Measurements from ENCODE around the gene C11orf65. TPM values are rescaled to one million over a fixed set of nuclear protein-coding genes. Genes with fewer than 3 reads are reported as not detected.
"Not testable (repeated sequence)": the region's sequence is repeated elsewhere in the genome, so short reads cannot be mapped to it uniquely, and the experiment has no call there.

The C11orf65 gene
- polyA plus RNA-seq, 1 donor: 1.0 TPM

DNA sequence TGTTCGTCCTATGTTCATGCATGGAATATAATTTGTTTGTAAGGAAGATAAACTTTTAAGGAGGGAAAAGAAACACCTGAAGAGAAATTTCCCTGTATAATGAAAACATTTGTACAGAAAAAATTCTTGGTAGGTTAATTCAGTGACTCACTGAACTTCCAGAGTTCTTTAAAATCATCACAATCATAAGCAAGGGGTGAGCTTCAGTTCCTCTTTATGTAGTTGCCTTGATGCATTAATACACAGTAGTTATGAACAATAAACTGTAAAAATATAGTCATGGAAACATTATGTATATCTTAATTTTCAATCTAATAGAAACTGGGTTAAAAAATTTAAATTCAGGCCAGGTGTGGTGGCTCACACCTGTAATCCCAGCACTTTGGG lies 1.1 kb upstream of the C11orf65 start:
- DNase-seq: no peak

DNA sequence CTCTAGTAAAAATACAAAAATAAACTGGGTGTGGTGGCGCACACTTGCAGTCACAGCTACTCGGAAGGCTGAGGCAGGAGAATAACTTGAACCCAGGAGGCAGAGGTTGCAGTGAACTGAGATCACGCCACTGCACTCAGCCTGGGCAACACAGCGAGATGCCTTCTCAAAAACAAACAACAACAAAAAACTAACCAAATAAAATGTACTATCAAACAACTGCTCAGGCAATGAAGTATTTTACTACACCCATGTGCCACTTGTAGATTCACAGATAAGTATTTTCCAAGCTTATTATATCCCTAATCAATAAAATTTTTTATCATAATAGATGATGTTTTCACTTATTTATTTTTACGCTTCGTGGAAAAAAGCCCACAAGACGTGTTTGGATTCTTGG lies 924 bp downstream of the C11orf65 start:
- DNase-seq: no peak

- no peak for DNase-seq
Observed at GRCh38 chr11:108453207-108453835, 14.0 kb downstream of the C11orf65 start.

GRCh38 chr11:108441445-108441844 lies 25.9 kb downstream of the C11orf65 start:
- DNase-seq: not testable (repeated sequence)

- no peak for DNase-seq
Observed at GRCh38 chr11:108436594-108436993, 30.7 kb downstream of the C11orf65 start.

- DNase-seq: no peak
Observed at GRCh38 chr11:108435066-108435465, 32.3 kb downstream of the C11orf65 start.

DNA sequence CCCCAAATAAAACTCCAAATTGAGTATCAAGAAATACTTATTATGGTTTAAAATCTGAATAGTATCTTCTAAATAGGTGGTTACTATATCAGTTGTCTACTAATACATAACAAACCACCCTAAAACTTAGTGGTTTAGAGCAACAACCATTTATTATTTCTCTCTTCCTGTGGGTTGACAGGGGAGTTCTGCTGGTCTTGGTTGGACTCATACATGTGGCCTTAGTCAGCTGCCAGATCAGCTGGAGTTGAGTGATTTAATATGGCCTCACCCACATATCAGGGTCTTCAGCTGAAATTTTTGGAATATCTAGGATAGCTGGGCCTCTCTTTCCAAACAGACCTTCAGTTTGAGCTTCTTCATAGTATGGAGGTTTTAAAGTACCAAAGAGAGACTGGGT lies 34.5 kb downstream of the C11orf65 start:
- no peak for DNase-seq

GRCh38 chr11:108431997-108432396 lies 35.3 kb downstream of the C11orf65 start:
- DNase-seq: no peak

DNA sequence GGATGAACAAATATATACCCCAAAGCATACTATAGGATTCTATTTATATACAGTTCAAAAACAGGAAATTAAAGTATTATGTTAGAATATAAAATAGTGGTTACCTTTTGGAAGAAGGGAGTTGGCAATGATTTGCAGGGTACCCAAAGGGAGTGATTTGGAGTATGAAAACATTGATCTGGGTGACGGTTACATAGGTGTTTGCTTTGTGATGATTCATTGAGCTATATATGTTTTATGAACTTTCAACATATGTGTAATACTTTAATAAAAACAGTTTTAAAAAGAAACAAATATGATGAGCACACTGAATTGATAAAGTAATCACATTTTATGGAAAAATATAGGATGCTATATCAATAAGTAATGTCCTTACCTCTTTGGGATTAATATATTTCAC lies 36.0 kb downstream of the C11orf65 start:
- no peak for DNase-seq

- not testable (repeated sequence) for DNase-seq
Observed at GRCh38 chr11:108417551-108417950, 49.8 kb downstream of the C11orf65 start.

- no peak for DNase-seq
Observed at GRCh38 chr11:108414958-108415357, 52.4 kb downstream of the C11orf65 start.

DNA sequence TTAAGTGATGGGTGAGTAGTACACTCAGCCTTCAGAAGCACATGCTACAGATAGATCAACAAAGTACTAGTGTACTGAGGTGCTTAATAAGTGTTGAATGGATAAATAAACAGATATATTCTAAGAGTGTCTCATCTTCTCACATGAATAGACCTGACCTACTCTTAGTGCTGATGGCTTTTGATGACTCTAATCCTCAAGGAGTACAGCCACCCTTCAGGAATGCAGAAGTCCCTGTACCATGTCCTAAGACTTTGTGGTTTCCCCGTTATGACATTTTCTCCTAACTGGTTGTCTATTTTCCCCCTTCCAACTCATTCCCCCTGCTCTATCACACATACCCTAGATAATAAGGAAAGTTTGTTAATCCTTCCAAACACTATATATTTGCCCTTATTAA lies 61.6 kb downstream of the C11orf65 start:
- no peak for DNase-seq

- no peak for DNase-seq
Observed at GRCh38 chr11:108403052-108403451, 64.3 kb downstream of the C11orf65 start.

DNA sequence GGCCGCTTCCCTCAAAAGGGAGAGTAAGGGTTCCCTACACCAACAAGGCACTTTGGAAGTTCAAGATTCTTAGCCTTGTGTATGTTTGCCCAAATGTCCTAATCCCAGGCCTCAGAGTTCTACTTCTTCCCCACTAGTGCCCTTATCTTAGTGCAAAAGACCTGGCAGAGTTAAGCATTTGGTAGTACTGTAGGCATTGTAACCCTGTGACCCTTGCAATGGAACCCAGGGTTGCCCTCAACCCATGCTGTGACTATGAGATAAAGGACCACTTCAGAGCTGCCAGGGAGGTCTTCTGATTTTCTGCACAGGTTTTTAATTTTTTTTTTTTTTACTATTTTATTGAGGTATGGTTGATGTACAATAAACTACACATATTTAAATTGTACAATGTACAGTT lies 65.1 kb downstream of the C11orf65 start:
- no peak for DNase-seq

DNA sequence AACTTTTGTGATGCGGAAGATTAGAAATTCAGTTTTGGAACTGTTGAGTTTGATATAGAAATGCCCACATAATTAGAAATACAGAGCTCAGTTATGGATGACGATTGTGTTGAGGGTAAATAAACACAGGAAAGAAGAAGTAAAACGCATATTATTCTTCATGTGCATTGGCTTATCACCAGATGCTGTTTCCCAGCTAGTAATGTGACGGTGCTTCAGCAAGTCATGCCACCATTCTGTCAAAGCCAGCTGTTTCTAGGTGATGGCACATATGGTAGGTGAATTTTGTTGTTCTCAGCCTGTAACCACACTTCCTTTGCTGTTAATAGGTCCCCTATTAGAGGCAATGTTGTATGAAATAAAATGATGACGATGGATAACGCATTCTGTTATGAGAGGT lies 68.9 kb downstream of the C11orf65 start:
- no peak for DNase-seq

DNA sequence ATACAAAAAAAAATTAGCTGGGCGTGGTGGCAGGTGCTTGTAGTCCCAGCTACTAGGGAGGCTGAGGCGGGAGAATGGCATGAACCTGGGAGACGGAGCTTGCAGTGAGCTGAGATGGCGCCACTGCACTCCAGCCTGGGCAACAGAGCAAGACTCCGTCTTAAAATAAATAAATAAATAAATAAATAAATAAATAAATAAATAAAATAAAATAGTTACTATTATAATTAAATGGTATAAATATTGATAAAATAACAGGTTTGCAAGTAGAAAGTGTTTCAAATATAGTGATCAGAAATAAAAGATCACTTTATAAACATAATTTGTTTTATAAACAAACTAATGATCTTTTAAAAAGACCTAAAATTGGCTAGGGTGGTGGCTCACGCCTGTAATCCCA lies 70.7 kb downstream of the C11orf65 start:
- not testable (repeated sequence) for DNase-seq

GRCh38 chr11:108394744-108395284 lies 72.5 kb downstream of the C11orf65 start:
- no peak for DNase-seq

DNA sequence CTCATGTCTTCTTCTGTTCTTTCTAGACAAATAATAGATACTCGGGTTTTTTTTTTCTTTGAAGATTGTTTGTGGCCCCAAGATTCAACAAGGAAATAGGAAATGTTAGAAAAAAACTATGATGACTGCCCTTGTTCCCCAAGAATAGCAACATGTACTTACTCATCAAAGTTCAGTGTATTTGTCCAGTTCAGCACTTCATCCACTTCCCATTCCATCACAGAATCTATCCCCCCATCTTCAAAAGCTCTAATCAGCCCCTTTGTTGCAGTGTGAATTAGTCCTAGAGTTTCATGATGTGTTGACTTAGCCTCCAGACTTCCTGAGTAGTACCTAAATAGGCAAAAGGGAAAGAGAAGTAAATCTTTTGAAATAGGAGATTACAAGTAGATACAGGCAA lies 74.3 kb downstream of the C11orf65 start:
- DNase-seq: peak; percentile 2

DNA sequence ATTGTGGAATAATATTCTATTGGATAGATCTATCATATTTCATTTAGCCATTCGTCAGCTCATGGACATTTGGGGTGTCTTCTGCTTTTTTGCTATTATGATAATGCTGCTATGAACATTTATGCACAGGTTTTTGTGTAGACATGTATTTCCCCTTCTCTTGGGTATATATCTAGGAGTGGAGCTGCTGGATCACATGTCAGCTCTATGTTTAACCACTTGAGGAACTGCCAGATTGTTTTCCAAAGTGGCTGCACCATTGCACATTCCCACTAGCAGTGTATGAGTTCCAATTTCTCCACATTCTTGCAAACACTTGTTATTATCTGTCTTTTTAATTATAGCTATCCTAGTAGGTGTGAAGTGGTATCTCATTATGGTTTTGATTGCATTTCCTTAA lies 75.0 kb downstream of the C11orf65 start:
- DNase-seq: peak; percentile 12

DNA sequence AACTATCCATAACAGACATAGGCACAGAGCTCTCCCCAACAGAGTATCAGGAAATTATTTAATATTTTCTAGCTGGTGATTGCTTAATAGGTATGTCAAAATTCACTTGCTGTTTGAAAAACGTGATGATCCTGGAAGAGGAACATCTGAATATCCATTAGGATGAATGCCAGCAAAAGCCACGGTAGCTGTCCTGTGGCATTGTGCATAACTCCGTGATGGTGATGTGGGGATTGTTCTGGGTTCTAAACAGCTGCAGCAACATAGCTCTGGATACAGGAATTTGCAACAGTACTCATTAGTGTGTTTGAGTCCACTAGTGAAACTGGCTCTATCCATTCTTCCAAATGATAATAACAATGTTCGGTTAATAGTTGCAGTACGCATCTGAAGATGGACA lies 78.8 kb downstream of the C11orf65 start:
- no peak for DNase-seq

DNA sequence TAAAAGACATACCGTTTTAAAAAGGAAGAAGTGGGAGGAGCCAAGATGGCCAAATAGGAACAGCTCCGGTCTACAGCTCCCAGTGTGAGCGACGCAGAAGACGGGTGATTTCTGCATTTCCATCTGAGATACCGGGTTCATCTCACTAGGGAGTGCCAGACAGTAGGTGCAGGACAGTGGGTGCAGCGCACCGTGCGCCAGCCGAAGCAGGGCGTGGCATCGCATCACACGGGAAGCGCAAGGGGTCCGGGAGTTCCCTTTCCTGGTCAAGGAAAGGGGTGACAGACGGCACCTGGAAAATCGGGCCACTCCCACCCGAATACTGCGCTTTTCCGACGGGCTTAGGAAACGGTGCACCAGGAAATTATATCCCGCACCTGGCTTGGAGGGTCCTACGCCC lies 93.8 kb downstream of the C11orf65 start:
- DNase-seq: not testable (repeated sequence)

DNA sequence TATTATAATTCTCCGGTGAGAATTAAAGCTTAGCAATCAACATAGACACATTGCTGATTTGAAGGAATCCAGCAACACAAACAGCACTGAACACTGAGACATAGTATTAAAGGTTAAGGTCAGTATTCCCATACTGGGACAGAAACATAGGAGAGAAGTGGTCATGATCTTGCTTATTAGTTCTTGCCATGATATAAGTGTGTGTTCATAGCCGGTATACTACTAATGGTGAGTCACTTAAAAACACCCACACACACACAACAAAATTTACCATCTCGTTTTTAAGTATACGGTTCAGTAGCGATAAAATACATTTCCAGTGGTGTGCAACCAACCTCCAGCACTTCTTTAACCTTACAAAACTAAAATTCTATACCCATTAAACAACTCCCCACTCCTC lies 96.3 kb downstream of the C11orf65 start:
- DNase-seq: no peak

GRCh38 chr11:108370315-108370714 lies 97.0 kb downstream of the C11orf65 start:
- DNase-seq: no peak

- no peak for DNase-seq
Observed at GRCh38 chr11:108369064-108369463, 98.3 kb downstream of the C11orf65 start.

DNA sequence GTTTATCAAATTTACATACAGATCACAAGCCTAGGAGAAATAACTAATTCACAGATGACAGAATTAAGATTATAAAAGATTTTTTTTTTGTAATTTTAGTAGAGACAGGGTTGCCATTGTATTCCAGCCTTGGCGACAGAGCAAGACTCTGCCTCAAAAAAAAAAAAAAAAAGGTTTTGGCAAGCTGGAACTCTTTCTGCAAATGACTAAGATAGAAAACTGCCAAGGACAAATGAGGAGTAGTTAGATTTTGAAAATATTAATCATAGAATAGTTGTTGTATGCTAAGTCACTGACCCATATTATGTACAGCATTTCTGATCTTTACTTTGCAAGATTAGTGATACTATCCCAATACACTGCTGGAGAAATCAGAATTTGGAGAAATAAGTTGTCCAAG lies 99.2 kb downstream of the C11orf65 start:
- DNase-seq: no peak
